Liver (tissue), 9 donors: Measurements from ENCODE around the gene EML4. TPM values are rescaled to one million over a fixed set of nuclear protein-coding genes. Genes with fewer than 3 reads are reported as not detected.
"Not testable (repeated sequence)": the region's sequence is repeated elsewhere in the genome, so short reads cannot be mapped to it uniquely, and the experiment has no call there.

Source experiments
- DNase-seq: peaks from one replicate; pipeline ENCODE4 v3.0.0-alpha.2; 2017; ENCODE audit warnings: low spot score
- H3K27ac ChIP-seq, 2 donors: one replicate each; pipeline ENCODE4 v1.7.0; 2013; ENCODE audit warnings: inconsistent platforms in 2 of 2, low read length in 2 of 2, control low read depth in 1 of 2, low read depth in 1 of 2, mild to moderate bottlenecking in 1 of 2
- H3K27me3 ChIP-seq, 4 donors: one replicate each; pipeline versions ENCODE4 v1.6.1 to v1.7.0; 2013; ENCODE audit warnings: low read length in 3 of 4, inconsistent platforms in 1 of 4, mild to moderate bottlenecking in 1 of 4, moderate library complexity in 1 of 4; ENCODE audit not compliant: control insufficient read depth in 4 of 4, insufficient read depth in 4 of 4
- H3K36me3 ChIP-seq, 4 donors: one replicate each; pipeline versions ENCODE4 v1.6.1 to v1.7.0; 2013; ENCODE audit warnings: low read length in 3 of 4, mild to moderate bottlenecking in 3 of 4, low read depth in 1 of 4, moderate library complexity in 1 of 4; ENCODE audit not compliant: control insufficient read depth in 4 of 4, insufficient read depth in 3 of 4
- H3K4me1 ChIP-seq, 4 donors: one replicate each; pipeline versions ENCODE4 v1.6.1 to v1.7.0; 2013; ENCODE audit warnings: low read length in 3 of 4, mild to moderate bottlenecking in 3 of 4, moderate library complexity in 1 of 4; ENCODE audit not compliant: control insufficient read depth in 4 of 4, insufficient read depth in 4 of 4
- H3K4me3 ChIP-seq, 3 donors: one replicate each; pipeline versions ENCODE4 v1.6.1 to v1.7.0; 2013; ENCODE audit warnings: low read length in 3 of 3, control low read depth in 1 of 3, low read depth in 1 of 3, mild to moderate bottlenecking in 1 of 3
- H3K9ac ChIP-seq, 2 donors: one replicate each; pipeline ENCODE4 v1.7.0; 2013; ENCODE audit warnings: low read length in 2 of 2, mild to moderate bottlenecking in 2 of 2, moderate library complexity in 2 of 2, control low read depth in 1 of 2, low read depth in 1 of 2
- H3K9me3 ChIP-seq, 4 donors: one replicate each; pipeline versions ENCODE4 v1.6.1 to v1.7.0; 2013; ENCODE audit warnings: low read length in 3 of 4; ENCODE audit not compliant: control insufficient read depth in 4 of 4
- ATF3 ChIP-seq: IDR thresholded peaks from 2 replicates; pipeline ENCODE4 v1.6.1; 2016; ENCODE audit warnings: antibody characterized with exemption
- FOXA1 ChIP-seq: IDR thresholded peaks from 2 replicates; pipeline ENCODE4 v1.6.1; 2016; ENCODE audit warnings: antibody characterized with exemption
- FOXA2 ChIP-seq: IDR thresholded peaks from 2 replicates; pipeline ENCODE4 v1.6.1; 2016; ENCODE audit warnings: antibody characterized with exemption
- GABPA ChIP-seq, 2 donors: IDR thresholded peaks in 1 of 2; conservative IDR thresholded peaks in 1 of 2; 2 replicates each; pipeline ENCODE4 v1.6.1; 2016; ENCODE audit warnings: antibody characterized with exemption in 2 of 2, mild to moderate bottlenecking in 1 of 2, moderate library complexity in 1 of 2
- HNF4A ChIP-seq, 2 donors: conservative IDR thresholded peaks; 2 replicates each; pipeline ENCODE4 v1.6.1; 2016; ENCODE audit warnings: antibody characterized with exemption in 2 of 2, mild to moderate bottlenecking in 2 of 2
- HNF4G ChIP-seq: IDR thresholded peaks from 2 replicates; pipeline ENCODE4 v1.6.1; 2016; ENCODE audit warnings: antibody characterized with exemption
- MAX ChIP-seq: IDR thresholded peaks from 2 replicates; pipeline ENCODE4 v1.6.1; 2016; ENCODE audit warnings: antibody characterized with exemption
- RAD21 ChIP-seq, 2 donors: IDR thresholded peaks; 2 replicates each; pipeline ENCODE4 v1.6.1; 2016; ENCODE audit warnings: antibody characterized with exemption in 2 of 2, mild to moderate bottlenecking in 2 of 2
- REST ChIP-seq: IDR thresholded peaks from 2 replicates; pipeline ENCODE4 v1.6.1; 2016; ENCODE audit warnings: antibody characterized with exemption, mild to moderate bottlenecking
- SP1 ChIP-seq: IDR thresholded peaks from 2 replicates; pipeline ENCODE4 v1.6.1; 2018; ENCODE audit warnings: antibody characterized with exemption, mild to moderate bottlenecking
- WGBS: extraction: QIAGEN DNeasy Blood & Tissue Kit; methylation state at CpG from one replicate; pipeline ENCODE4 v1.1.7; 2013; 5-methylcytosine and 5-hydroxymethylcytosine counted together
- polyA plus RNA-seq, 2 donors: library from polyadenylated mRNA; stranded (reverse) in 1 of 2; unstranded in 1 of 2; fragments of 200-250 nt in 1 of 2; fragments of >200 nt in 1 of 2; fragmentation: Nextera tagmentation in 1 of 2; extraction: Ambion mirVana in 1 of 2; gene quantifications; one replicate each; pipeline versions ENCODE4 v1.2.1 to v1.2.3, GENCODE V29; 2013 to 2015
- total RNA-seq, 2 donors: library from RNA; depleted of rRNA; stranded (reverse); fragments of >200 nt; gene quantifications; one replicate each; pipeline ENCODE4 v1.2.3, GENCODE V29; 2014
- donor health status: healthy.
- donor health status: healthy.
- donor health status: healthy.
- donor health status: healthy.
- donor health status: healthy.

EML4 gene
- total and polyA plus RNA-seq, 4 donors, result 12.8 to 49.6 (median 34.8) TPM

GRCh38 chr2:42271246-42271645, 102.1 kb downstream of the EML4 start:
- not testable (repeated sequence) for H3K27me3 ChIP-seq, H3K9ac ChIP-seq, H3K27ac ChIP-seq, H3K4me1 ChIP-seq, DNase-seq, H3K36me3 ChIP-seq, H3K9me3 ChIP-seq, H3K4me3 ChIP-seq
- WGBS, result 84% methylated on average over 5 of the region's 5 CpGs

- TF ChIP-seq FOXA2 (no peak), RAD21 (IDR thresholded peaks at IDR 0.05) (no peak), FOXA1 (no peak), MAX (no peak), SP1 (no peak), ATF3 (no peak), REST (no peak), HNF4A (conservative IDR thresholded peaks at IDR 0.05) (no peak)
- H3K9me3 ChIP-seq, result no peaks in the 10 kb centered on the region
- WGBS, result 92% methylated on average over 2 of the region's 2 CpGs
- no peak overlapping the region for H3K27ac ChIP-seq
- no peak overlapping the region for H3K9ac ChIP-seq
- peaks cover 0 to 2% (median 0%) of the 10 kb centered on the region in 4 donors for H3K4me1 ChIP-seq
- H3K4me3 ChIP-seq, result no peak overlapping the region
- no peaks in the 10 kb centered on the region for H3K27me3 ChIP-seq
- no peak for DNase-seq
- H3K36me3 ChIP-seq, result peaks cover 0 to 6% (median 1%) of the 10 kb centered on the region in 4 donors
Measured at GRCh38 chr2:42274863-42275262, 105.7 kb downstream of the EML4 start.

GRCh38 chr2:42281416-42282081, 112.4 kb downstream of the EML4 start:
- no peak overlapping the region for H3K4me3 ChIP-seq
- H3K4me1 ChIP-seq, result peaks cover 1 to 8% (median 5%) of the 10 kb centered on the region in 4 donors
- H3K9ac ChIP-seq, result no peak overlapping the region
- no peaks in the 10 kb centered on the region for H3K9me3 ChIP-seq
- 63% methylated on average over 2 of the region's 2 CpGs for WGBS
- H3K36me3 ChIP-seq, result peaks cover 3 to 15% (median 11%) of the 10 kb centered on the region in 4 donors
- H3K27ac ChIP-seq, result no peak overlapping the region
- DNase-seq, result no peak
- no peaks in the 10 kb centered on the region for H3K27me3 ChIP-seq
- TF ChIP-seq HNF4A (conservative IDR thresholded peaks at IDR 0.05), result peak in 1 of 2 donors; percentile 8
- no peak for TF ChIP-seq GABPA (IDR thresholded peaks at IDR 0.05 in 1 of 2, conservative IDR thresholded peaks at IDR 0.05 in 1 of 2)
- TF ChIP-seq HNF4G, result no peak
